HG02798 (cell line): Measurements from ENCODE around the gene AGAP1.
"Not testable (repeated sequence)": the region's sequence is repeated elsewhere in the genome, so short reads cannot be mapped to it uniquely, and the experiment has no call there.

Experiments
- ATAC-seq: cut with Tn5 transposase; IDR thresholded peaks from one replicate; pipeline ENCODE4 v1.9.1; 2021; ENCODE audit warnings: mild to moderate bottlenecking; ENCODE audit not compliant: unreplicated experiment, poor library complexity

The AGAP1 gene

GRCh38 chr2:235939471-235939870 lies 445.6 kb downstream of the AGAP1 start:
- ATAC-seq, result no peak

DNA sequence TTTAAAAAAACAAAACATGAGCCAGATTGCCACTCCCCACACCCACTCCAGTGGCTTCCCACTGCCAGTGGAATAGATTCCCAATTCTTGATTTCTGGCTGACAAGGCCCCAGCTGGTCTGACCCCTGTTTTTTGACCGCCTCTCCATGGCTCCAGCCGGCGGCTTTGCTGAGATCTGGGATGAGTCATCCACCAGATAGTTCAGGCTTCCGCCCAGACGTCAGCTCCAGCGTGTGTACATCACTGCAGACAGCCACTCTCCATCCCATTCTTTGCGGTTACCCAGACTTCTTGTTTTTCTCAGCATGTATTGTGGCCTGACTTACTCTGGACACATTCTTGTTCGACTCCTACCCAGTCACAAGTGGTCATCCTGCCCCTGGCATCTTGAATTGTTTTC lies 446.5 kb downstream of the AGAP1 start:
- ATAC-seq, result no peak

DNA sequence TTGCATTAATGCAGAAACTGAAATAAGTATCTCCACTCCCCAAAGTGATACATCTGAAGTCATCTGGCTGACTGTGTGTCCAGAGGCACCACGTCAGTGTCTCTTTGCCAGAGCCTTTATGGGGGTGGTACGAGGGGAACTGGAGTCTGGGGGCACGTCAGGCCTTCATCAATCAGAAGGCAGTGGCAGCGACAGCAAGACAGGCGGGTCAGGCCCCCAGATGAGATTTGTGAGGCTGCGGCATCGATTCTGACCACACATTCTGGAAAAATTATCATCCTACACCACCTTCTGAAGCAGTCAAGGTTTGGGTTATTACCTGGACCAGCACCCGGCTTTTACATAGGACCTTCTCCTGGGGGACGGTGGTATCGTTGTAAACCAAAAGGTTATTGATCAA lies 450.7 kb downstream of the AGAP1 start:
- ATAC-seq, result no peak

DNA sequence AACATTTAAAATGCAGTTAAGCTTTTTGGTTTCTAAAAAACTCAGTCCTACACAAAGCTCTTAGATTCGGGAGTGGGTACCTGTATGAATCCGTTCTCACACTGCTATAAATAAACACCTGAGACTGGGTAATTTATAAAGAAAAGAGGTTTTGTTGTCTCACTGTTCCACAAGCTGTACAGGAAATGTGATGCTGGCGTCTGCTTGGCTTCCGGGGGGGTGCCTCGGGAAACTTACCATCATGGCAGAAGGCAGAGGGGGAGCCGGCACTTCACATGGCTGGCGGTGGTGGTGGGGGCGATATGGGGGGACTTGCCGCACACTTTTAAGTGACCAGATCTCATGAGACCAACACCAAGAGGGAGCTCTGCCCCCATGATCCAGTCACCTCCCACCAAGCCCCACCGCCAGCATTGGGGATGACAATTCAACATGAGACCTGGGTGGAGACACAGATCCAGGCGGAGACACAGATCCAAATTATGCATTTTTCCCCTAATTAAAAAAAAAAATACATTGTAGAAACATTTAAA lies 451.8 kb downstream of the AGAP1 start:
- no peak for ATAC-seq

DNA sequence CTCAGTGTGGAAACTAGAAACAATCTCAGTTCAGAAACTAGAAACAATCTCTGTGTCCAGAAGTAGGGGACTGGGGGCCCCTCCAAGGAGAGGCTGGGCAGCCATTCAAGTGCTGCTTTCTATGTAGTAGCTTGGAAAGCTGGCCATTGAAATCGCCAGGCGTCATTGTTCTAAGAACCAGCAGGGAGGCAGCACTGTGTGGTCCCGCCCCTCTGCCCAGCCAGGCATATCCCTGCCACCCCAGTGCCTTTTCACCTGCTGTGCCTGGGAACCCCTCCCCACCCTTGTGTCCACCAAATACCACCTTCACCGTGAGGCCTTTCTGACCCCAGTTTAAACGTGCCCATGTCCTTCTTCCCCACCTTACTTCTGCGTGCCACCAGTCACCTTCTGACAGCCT lies 452.7 kb downstream of the AGAP1 start:
- no peak for ATAC-seq

- ATAC-seq, result not testable (repeated sequence)
These were observed 453.2 kb downstream of the AGAP1 start for GRCh38 chr2:235947055-235947454.

DNA sequence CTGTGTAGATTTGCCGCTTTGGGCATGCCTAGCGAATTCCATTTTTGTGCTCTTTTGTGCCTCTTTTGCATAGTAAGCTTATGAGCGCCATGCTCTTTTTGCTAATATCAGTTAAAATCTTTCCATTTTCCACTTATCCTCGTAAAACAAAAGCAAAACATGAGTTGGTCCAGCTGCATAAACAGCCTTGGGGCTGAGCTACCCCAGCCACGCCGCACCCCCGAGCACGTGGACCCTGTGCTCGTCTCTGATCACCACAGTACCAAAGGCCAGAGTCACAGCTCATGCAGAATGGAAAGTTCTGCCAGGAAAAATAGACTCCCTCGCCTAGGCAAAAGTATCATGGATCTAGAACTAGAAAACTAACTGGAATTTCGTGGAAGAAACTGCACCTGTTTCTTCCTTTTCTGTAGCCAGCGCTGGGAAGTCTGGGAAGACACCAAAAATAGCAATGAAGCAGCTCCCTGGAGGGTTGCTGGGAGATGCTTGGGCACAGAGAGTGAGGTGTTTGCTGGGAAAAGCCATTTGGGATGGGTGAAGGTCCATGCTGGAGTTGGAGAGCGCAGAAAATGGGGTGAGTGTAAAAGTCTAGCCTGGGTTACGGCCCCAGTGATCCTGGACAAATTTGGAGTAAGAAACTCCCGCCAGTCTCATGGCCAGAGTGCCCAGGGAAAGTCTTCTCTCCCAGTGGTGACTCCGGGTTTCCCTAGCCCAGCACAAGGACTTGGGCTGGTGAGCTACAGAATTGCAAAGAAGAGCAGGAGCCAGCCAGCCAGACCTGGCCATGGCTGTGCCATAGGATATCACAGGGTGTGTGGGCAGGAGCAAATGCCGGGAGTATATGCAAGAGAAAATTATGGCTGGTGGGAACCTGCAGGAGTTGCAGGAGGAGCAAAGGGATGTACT lies 456.0 kb downstream of the AGAP1 start:
- no peak for ATAC-seq

- ATAC-seq, result no peak
These were observed 456.6 kb downstream of the AGAP1 start for GRCh38 chr2:235950473-235950809.

DNA sequence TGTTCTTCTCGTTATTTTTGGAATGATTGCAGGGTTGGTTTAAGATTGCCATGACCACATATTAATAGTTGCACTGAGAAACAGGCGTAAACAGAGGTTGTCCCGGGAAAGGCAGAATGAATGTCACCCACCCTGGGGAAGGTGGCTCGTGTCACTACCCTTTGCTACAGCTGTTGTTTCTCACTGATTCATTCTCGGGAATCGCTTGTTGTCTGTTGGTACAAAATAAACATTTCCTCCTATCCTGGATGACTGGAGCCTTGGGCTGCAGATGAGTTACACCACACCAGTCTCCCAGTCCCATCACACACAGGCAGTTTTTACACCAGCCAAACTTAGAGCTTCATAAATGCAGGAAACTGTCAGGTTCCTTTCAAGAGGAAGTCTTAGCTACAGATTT lies 457.6 kb downstream of the AGAP1 start:
- no peak for ATAC-seq

- no peak for ATAC-seq
These were observed 458.1 kb downstream of the AGAP1 start for GRCh38 chr2:235951982-235952381.

DNA sequence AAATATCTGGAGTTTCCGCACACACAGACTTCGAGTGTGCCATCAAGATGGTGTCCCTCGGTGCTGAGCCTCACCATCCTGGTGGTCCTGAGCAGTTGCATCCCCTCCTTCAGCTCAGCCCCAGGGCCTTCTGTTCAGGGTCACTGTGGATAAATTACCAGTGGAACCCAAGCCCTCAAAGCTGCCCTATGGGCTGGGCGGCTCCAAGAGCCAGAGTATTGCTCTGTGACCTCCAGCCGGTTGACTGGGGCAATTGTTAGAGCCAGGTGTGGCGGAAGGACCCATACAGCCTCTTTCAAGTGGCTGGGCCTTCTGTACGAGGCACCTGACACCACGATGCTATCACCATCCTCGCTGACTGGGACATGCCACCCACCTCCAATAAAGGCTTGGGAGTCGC lies 458.9 kb downstream of the AGAP1 start:
- no peak for ATAC-seq

DNA sequence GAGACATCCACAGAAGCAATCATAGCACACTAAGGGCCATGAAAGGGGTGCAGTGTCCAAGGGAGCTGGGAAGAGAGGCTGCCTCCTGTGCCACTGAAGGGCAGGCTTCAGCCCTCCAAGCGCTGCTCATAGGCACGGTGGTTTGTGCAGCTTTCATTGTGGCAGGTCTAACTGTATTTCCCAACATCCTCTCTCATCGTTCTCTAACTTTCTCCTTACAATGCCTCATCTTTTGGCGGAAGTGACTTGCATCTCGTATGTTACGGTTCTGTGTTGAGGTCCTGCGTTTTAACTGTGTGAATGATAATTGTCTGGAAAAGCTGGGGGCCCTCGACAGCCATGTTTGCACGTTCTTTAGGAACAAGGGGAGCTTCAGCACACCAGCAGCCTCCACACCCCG lies 460.4 kb downstream of the AGAP1 start:
- no peak for ATAC-seq

- ATAC-seq, result no peak
These were observed 461.1 kb downstream of the AGAP1 start for GRCh38 chr2:235954888-235955480.

- ATAC-seq, result no peak
These were observed 461.8 kb downstream of the AGAP1 start for GRCh38 chr2:235955664-235956063.

GRCh38 chr2:235956281-235956970 lies 462.6 kb downstream of the AGAP1 start:
- ATAC-seq, result no peak

DNA sequence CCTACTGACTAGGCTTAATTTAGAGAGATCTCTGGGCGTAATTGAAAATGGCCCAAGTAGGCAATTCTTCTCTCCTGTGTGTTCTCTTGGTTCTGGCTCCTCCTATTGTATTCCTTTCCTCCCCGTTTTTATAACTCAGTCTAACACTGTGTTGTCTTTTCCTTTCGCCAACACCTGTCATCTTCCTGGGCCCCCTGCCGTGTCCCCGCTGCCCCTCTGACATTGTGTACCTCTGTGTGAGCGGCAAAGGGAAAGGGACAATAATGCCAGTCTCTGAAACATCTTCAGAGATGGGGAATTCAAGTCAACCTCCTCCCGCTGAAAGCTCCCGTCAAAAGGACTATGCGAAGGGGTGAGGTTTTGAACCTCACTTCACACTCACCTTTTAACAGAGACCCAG lies 463.4 kb downstream of the AGAP1 start:
- ATAC-seq, result no peak

DNA sequence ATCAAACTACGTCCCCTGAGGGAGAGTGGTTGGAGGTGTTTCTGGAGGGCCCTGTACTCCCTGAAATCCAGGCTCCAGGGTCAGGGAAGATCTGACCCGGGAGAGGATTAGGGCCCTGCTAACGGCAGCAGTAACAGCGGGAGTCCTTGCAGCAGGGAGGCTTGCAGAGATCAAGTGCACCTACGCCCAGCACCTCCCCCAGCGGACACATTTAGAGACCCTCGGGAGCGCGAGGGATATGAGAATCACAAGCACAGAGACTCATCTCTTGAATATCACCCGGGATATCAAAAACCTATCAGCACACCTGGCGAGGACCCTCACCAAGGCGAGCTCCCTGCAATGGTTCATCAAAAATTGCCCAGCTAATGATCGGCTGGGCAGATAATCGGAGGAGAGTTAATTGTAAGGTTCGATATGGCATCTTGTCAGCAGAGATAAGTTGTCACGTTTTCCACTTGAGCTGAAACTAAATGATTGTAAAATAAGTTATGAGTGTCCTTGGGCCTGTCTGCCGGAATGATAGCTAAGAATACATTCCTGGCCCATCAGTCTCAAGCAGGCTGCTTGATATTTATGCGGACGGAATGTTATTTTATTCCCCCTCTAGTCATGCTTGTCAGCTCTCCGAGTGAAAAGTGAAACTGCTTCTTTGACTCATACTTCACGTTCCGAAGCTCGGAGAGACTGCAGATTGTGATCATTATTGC lies 464.5 kb downstream of the AGAP1 start:
- no peak for ATAC-seq

GRCh38 chr2:235958931-235959410 lies 465.1 kb downstream of the AGAP1 start:
- no peak for ATAC-seq

DNA sequence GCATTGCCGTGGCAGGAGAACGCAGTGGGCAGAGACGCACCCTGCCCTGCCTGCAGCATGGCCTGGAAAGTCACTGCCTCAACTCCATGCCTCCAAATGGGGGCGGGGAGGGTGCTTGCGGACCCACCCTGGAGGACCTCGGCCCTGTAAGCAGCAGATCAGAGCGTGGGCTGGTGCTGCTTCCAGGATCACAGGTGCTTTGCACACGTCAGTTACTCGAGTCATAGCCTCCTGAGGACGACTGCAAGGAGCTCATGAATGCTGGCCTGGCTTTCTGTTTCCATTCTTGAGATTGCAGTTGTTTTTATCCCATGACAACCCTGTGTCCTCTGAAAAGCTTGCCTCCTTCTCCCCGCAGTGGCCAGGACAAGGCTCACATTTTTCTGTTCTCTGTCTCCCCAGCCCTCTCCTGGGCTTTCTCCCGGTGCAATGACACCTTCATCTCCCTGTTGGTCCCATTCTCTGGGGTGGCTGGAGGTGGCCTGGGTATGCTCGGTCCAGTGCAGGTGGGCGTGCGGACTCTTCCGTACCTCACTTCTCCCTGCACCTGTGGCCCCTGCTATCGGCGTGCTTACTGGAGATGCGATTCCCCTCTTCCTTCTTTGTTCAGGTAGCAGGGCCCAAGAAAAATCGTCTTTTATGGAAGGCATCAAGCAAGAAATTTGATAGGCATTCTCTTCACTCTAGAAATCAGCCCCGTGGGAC lies 466.3 kb downstream of the AGAP1 start:
- no peak for ATAC-seq
